PC-3 (cell line): Measurements from ENCODE around the gene CHTOP. TPM values are rescaled to one million over a fixed set of nuclear protein-coding genes. Genes with fewer than 3 reads are reported as not detected.

Source experiments
- ATAC-seq: fragments of 200-7000 bp; cut with Tn5 transposase; 2 replicates; pipeline ENCODE4 v1.9.1; 2020; ENCODE audit warnings: mild to moderate bottlenecking, moderate library complexity
- BruUV-seq: library from RNA; stranded (reverse); fragments of 400-500 nt; replicated peaks from 2 replicates; lab custom pipeline; 2021; lab: Mats Ljungman, UMichigan
- CTCF ChIA-PET: fragments of 300-600 bp; sonication (Branson Sonifier 250); formaldehyde crosslinking; loops from one replicate; lab custom pipeline; 2022; ENCODE audit warnings: antibody characterized with exemption; lab: Charles Lee
- POLR2A ChIA-PET: fragments of 300-600 bp; sonication (Branson Sonifier 250); formaldehyde crosslinking; loops from one replicate; lab custom pipeline; 2022; ENCODE audit warnings: antibody characterized with exemption; ENCODE audit not compliant: unreplicated experiment; lab: Charles Lee
- DNase-seq: peaks from one replicate; pipeline ENCODE4 v3.0.0-alpha.2; 2015
- H2AFZ ChIP-seq: fragments of 300-600 bp; sonication (generic); 2 replicates; pipeline ENCODE4 v1.6.0; 2016; ENCODE audit warnings: antibody characterized with exemption, low read length
- H3F3A ChIP-seq: fragments of 300-600 bp; sonication (generic); one replicate; pipeline ENCODE4 v1.6.0; 2017; ENCODE audit warnings: antibody characterized with exemption, low read length, control low read depth, mild to moderate bottlenecking; ENCODE audit not compliant: unreplicated experiment
- H3K27ac ChIP-seq: fragments of 300-600 bp; sonication (generic); 2 replicates; pipeline ENCODE4 v1.5.1; 2016; ENCODE audit warnings: mild to moderate bottlenecking, low read length
- H3K27me3 ChIP-seq: fragments of 300-600 bp; sonication (generic); 2 replicates; pipeline ENCODE4 v1.6.1; 2016; ENCODE audit warnings: low read length, mixed read lengths
- H3K36me3 ChIP-seq: fragments of 300-600 bp; sonication (generic); 2 replicates; pipeline ENCODE4 v1.6.1; 2016; ENCODE audit warnings: low read depth, mixed run types, low read length, mixed read lengths
- H3K4me1 ChIP-seq: fragments of 300-600 bp; sonication (generic); 2 replicates; pipeline ENCODE4 v1.5.1; 2016; ENCODE audit warnings: low read length; ENCODE audit not compliant: insufficient read depth
- H3K4me2 ChIP-seq: fragments of 300-600 bp; sonication (generic); 2 replicates; pipeline ENCODE4 v1.6.0; 2016; ENCODE audit warnings: low read length
- H3K4me3 ChIP-seq: fragments of 300-600 bp; sonication (generic); 2 replicates; pipeline ENCODE4 v1.5.1; 2016; ENCODE audit warnings: mild to moderate bottlenecking, low read length, mixed read lengths
- H3K79me2 ChIP-seq: fragments of 300-600 bp; sonication (generic); 2 replicates; pipeline ENCODE4 v1.6.1; 2017; ENCODE audit warnings: low read length, mixed read lengths
- H3K9ac ChIP-seq: fragments of 300-600 bp; sonication (generic); 2 replicates; pipeline ENCODE4 v1.6.0; 2016; ENCODE audit warnings: mild to moderate bottlenecking, low read length
- H3K9me2 ChIP-seq: fragments of 300-600 bp; sonication (generic); replicated peaks from 2 replicates; pipeline ENCODE4 v1.6.1; 2016; ENCODE audit warnings: mixed run types, low read length, mixed read lengths
- H3K9me3 ChIP-seq: fragments of 300-600 bp; sonication (generic); 2 replicates; pipeline ENCODE4 v1.6.1; 2016; ENCODE audit warnings: low read length, mixed read lengths
- H4K20me1 ChIP-seq: fragments of 300-600 bp; sonication (generic); 2 replicates; pipeline ENCODE4 v1.6.1; 2016; ENCODE audit warnings: low read length, mixed read lengths
- CTCF ChIP-seq: fragments of 300-600 bp; sonication (generic); conservative IDR thresholded peaks from 2 replicates; pipeline ENCODE4 v1.5.1; 2017; ENCODE audit warnings: antibody characterized with exemption, low read depth, mild to moderate bottlenecking, low read length
- EZH2 ChIP-seq: fragments of 300-600 bp; sonication (generic); IDR thresholded peaks from one replicate; pipeline ENCODE4 v1.6.1; 2017; ENCODE audit warnings: antibody characterized with exemption, mild to moderate bottlenecking, low read length; ENCODE audit not compliant: unreplicated experiment
- EZH2phosphoT487 ChIP-seq: fragments of 300-600 bp; sonication (generic); IDR thresholded peaks from 2 replicates; pipeline ENCODE4 v1.6.1; 2018; ENCODE audit warnings: mild to moderate bottlenecking, antibody characterized with exemption, low read length, borderline replicate concordance
- intact Hi-C: fragments of 100-400 bp; cut with micrococcal nuclease; formaldehyde crosslinking; loops from 2 replicates; pipeline ENCODE4 v1.9.0; 2023
- total RNA-seq: library from RNA; depleted of rRNA; stranded (reverse); fragments of >200 nt; gene quantifications from 2 replicates; pipeline ENCODE4 v1.2.3, GENCODE V29; 2014

CHTOP gene
- total RNA-seq, 1 experiment from 2014 or later, result 101 TPM

DNA sequence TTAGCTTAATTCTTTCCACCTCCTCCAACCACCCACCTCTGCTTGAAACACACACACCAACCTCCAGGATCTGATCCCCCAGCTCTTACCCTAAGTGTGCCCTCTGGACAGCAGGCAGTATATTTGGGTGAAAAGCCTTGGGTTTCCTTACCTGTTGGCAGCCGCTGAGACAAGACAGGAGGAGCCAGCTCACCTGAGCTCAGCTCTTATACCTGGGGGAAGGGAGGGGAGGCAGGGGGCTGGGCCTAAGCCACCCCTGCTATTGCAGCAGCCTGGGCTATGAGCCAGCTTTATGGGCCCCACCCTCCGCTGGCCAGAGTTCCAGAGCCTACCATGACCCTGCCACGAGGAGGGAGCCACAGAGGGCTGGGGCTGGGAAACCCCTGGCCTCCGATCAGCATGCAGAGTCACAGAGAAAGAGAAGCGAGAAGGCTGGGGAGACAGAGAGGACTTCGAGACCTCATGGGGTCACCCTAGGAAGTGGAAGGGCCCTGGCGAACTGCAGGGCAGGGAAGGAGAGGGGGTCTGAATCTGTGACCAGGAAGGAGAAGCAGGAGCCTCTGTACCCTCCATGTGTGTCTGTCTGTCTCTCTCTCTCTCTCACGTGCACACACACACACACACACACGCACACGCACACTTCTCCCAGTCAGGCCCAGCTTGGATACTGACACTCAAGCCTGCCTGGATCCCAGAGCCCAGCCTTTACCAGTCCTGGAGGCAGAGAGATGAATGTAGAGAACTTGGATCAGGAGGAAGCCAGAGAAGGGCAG is 17.5 kb upstream of the CHTOP start, which contains the start of gene S100A14:
S100A14 (minus strand) TSS at position 182 of the 773 bp plus-strand sequence. CDS start 467 bp downstream, outside the sequence.
- TF ChIP-seq EZH2phosphoT487, result no peak
- no peak within 1 kb of the TSS for H2AFZ ChIP-seq
- DNase-seq (peak; percentile 95), ATAC-seq (no peak)
- peak within 1 kb of the TSS; percentile 67 for H3K9ac ChIP-seq
- no peaks in the 10 kb centered on the region for H3K27me3 ChIP-seq
- ChIA-PET POLR2A (interaction anchor here (0.6 to 1.2 kb wide), 4 partner anchors 17 to 44 kb away, joined by 3 to 4 read pairs (median 3); no protein-coding TSS in a partner anchor), CTCF (interaction anchor here (1.3 to 1.5 kb wide), 2 partner anchors 44 to 83 kb away, joined by 3 to 6 read pairs; no protein-coding TSS in a partner anchor)
- no peaks in the 10 kb centered on the region for H3K9me3 ChIP-seq
- H3K27ac ChIP-seq, result peak within 1 kb of the TSS; percentile 87
- H3K9me2 ChIP-seq, result no peaks in the 10 kb centered on the region
- H3K4me2 ChIP-seq, result peak within 1 kb of the TSS; percentile 81
- no TSS peak for BruUV-seq
- peaks cover 19% of the 10 kb centered on the region for H3K36me3 ChIP-seq
- intact Hi-C loops, result loop anchor here (2.0 kb wide), 1 partner anchor 106 kb away; no protein-coding TSS in a partner anchor
- no peaks in the 10 kb centered on the region for H4K20me1 ChIP-seq
- H3K4me1 ChIP-seq, result peaks cover 50% of the 10 kb centered on the region
- peak within 1 kb of the TSS; percentile 70 for H3K4me3 ChIP-seq
- peaks cover 56% of the 10 kb centered on the region for H3K79me2 ChIP-seq
- peaks cover 14% of the 10 kb centered on the region for H3F3A ChIP-seq

GRCh38 chr1:153616917-153617311 is 17.0 kb upstream of the CHTOP start:
- Histone ChIP-seq H3F3A (peaks cover 9% of the 10 kb centered on the region), H3K4me2 (peak overlapping the region; percentile 81), H3K4me1 (peaks cover 49% of the 10 kb centered on the region), H3K36me3 (peaks cover 24% of the 10 kb centered on the region), H3K9me2 (no peaks in the 10 kb centered on the region), H3K27me3 (no peaks in the 10 kb centered on the region), H4K20me1 (no peaks in the 10 kb centered on the region), H3K4me3 (no peak overlapping the region), H2AFZ (no peak overlapping the region), H3K27ac (peak overlapping the region; percentile 87), H3K79me2 (peaks cover 50% of the 10 kb centered on the region), H3K9me3 (no peaks in the 10 kb centered on the region), H3K9ac (peak overlapping the region; percentile 67)
- CTCF ChIA-PET, result interaction anchor here (0.6 to 2.6 kb wide), 7 partner anchors 10 to 84 kb away, joined by 3 to 14 read pairs (median 4); partner anchors contain the start of genes CHTOP and S100A13
- no TSS peak for BruUV-seq
- DNase-seq (no peak), ATAC-seq (peak; percentile 0; the same call in 1 of the 2 replicates)
- TF ChIP-seq CTCF (no peak), EZH2phosphoT487 (no peak), EZH2 (no peak)
- intact Hi-C loops, result loop anchor here (1.0 to 2.0 kb wide), 2 partner anchors 45 to 106 kb away; no protein-coding TSS in a partner anchor
- POLR2A ChIA-PET, result interaction anchor here (1.1 to 2.2 kb wide), 2 partner anchors 10 to 17 kb away, joined by 3 to 12 read pairs; partner anchors contain the start of gene S100A13

DNA sequence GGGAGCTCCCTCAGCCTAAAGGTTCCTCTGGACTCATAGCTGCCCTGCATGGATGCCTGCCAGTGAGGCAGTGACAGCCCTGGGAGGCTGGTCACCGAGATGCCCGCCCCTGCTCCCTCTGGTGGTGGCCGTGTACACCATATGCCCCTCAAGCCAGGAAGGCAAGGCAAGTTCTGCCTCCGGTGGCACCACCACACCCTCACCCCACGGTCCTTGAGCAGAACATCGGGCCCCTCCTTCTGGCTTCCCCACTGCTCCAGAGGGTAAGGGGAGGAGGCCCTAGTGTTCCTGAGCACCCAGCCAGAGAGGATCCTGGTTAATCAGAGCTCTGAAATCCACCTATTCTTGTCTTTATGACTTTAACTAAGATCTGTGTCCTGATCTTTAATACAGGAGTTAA is 16.2 kb upstream of the CHTOP start:
- DNase-seq (peak; percentile 96), ATAC-seq (peak; percentile 71)
- no TSS peak for BruUV-seq
- TF ChIP-seq CTCF (peak; percentile 95), EZH2phosphoT487 (no peak)
- no peak overlapping the region for H2AFZ ChIP-seq
- ChIA-PET CTCF (interaction anchor here (0.6 to 2.6 kb wide), 6 partner anchors 10 to 85 kb away, joined by 3 to 14 read pairs (median 4); partner anchors contain the start of genes CHTOP and S100A13), POLR2A (interaction anchor here (0.7 to 2.2 kb wide), 2 partner anchors 9 to 102 kb away, joined by 4 to 12 read pairs; partner anchors contain the start of gene S100A13)
- H3K27ac ChIP-seq, result peak overlapping the region; percentile 87
- H3K4me3 ChIP-seq, result no peak overlapping the region
- intact Hi-C loops, result loop anchor here (1.0 to 2.0 kb wide), 2 partner anchors 45 to 107 kb away; no protein-coding TSS in a partner anchor
- peak overlapping the region; percentile 34 for H3K4me2 ChIP-seq
- H4K20me1 ChIP-seq, result no peaks in the 10 kb centered on the region
- peaks cover 5% of the 10 kb centered on the region for H3F3A ChIP-seq
- peak overlapping the region; percentile 67 for H3K9ac ChIP-seq
- H3K9me2 ChIP-seq, result no peaks in the 10 kb centered on the region
- peaks cover 43% of the 10 kb centered on the region for H3K79me2 ChIP-seq
- H3K36me3 ChIP-seq, result peaks cover 30% of the 10 kb centered on the region
- peaks cover 49% of the 10 kb centered on the region for H3K4me1 ChIP-seq
- no peaks in the 10 kb centered on the region for H3K27me3 ChIP-seq
- H3K9me3 ChIP-seq, result no peaks in the 10 kb centered on the region
